Mesothelial cell of epicardium (in vitro differentiated cells): Measurements from ENCODE around the gene NDUFB2. TPM values are rescaled to one million over a fixed set of nuclear protein-coding genes. Genes with fewer than 3 reads are reported as not detected.

Experiments
- DNase-seq, 2 experiments: peaks; one replicate each; pipeline ENCODE4 v3.0.0; 2021; ENCODE audit warnings: low spot score in 2 of 2; ENCODE audit not compliant: unreplicated experiment in 2 of 2
- H3K27ac Mint-ChIP-seq: 2 replicates; pipeline ENCODE4 v1.8.0; 2021; ENCODE audit warnings: mixed read lengths
- H3K27me3 Mint-ChIP-seq: 2 replicates; pipeline ENCODE4 v1.8.0; 2021; ENCODE audit warnings: low read depth, mixed read lengths
- H3K36me3 Mint-ChIP-seq: 2 replicates; pipeline ENCODE4 v1.8.0; 2021; ENCODE audit warnings: mixed read lengths
- H3K4me1 Mint-ChIP-seq: 2 replicates; pipeline ENCODE4 v1.8.0; 2021; ENCODE audit warnings: mixed read lengths
- H3K4me3 Mint-ChIP-seq: 2 replicates; pipeline ENCODE4 v1.8.0; 2021; ENCODE audit warnings: mild to moderate bottlenecking, moderate library complexity, mixed read lengths
- H3K9me3 Mint-ChIP-seq: 2 replicates; pipeline ENCODE4 v1.8.0; 2021; ENCODE audit warnings: mixed read lengths
- total RNA-seq: library from RNA; stranded (reverse); gene quantifications from 3 replicates; pipeline ENCODE4 v1.2.1, GENCODE V29; 2021
- TF ChIP-seq, protein P1 (sequence below): fragments of 200-600 bp; sonication (generic); IDR thresholded peaks from one replicate; pipeline ENCODE4 v1.5.0; 2021; ENCODE audit warnings: antibody characterized with exemption; ENCODE audit not compliant: unreplicated experiment

Gene NDUFB2
- total RNA-seq, 1 donor from 2014 or later: 115 TPM

DNA sequence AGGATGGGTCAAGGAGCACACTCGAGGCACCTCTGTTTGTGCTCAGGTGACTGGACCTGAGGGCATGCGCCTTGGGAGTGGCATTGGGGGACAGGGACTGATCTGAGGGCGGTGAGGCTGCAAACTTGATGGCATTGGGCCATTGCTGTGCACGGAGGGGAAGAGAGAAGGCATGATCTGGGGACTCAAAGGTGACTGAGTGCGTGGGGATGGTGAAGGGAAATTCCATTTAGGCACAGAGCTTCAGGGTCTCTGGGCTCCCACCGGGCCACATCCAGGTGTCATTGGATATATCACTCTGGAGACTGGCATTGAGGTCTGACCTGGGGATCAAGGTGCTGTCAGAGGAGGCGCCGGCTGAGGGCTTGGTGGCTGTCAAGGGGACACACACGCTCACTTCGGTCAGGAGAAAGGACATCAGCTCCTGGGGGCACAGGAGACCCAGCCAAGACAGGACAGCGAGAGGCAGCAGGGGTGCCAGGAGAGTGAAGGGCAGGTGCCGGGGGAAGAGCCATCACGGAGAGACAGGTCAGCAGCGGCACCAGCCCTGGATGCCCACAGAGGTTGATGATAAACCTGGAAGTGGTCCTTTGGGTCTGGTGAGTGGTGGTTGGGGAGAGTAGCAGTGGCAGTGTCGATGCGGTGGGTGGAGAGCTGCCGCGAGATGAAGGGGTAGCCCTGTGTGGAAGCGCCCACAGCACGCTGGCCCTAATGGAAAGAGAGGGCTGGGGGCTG lies 18.3 kb upstream of the NDUFB2 start:
- Mint-ChIP-seq H3K4me1 (peaks cover 23% of the 10 kb centered on the region), H3K27me3 (no peaks in the 10 kb centered on the region), H3K4me3 (no peak overlapping the region), H3K36me3 (peaks cover 38% of the 10 kb centered on the region), H3K27ac (no peak overlapping the region), H3K9me3 (no peaks in the 10 kb centered on the region)
- TF ChIP-seq, protein P1, sequence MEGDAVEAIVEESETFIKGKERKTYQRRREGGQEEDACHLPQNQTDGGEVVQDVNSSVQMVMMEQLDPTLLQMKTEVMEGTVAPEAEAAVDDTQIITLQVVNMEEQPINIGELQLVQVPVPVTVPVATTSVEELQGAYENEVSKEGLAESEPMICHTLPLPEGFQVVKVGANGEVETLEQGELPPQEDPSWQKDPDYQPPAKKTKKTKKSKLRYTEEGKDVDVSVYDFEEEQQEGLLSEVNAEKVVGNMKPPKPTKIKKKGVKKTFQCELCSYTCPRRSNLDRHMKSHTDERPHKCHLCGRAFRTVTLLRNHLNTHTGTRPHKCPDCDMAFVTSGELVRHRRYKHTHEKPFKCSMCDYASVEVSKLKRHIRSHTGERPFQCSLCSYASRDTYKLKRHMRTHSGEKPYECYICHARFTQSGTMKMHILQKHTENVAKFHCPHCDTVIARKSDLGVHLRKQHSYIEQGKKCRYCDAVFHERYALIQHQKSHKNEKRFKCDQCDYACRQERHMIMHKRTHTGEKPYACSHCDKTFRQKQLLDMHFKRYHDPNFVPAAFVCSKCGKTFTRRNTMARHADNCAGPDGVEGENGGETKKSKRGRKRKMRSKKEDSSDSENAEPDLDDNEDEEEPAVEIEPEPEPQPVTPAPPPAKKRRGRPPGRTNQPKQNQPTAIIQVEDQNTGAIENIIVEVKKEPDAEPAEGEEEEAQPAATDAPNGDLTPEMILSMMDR: no peak
- DNase-seq: no peak

DNA sequence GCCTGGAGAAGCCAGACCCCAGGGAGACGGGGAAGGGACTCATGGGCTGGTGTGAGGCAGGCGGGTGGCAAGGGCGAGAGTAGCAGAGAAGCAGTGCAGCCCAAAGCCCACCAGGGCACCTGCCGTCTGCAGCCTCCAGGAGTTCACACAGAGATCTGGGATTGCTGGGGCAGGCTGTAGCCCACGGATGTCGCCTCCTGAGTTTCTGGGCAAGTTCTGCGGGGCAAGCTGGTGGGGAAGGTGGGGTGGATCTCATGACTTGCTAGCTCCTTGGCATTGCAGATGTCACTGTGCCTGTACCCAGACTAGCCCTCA lies 17.7 kb upstream of the NDUFB2 start:
- Mint-ChIP-seq H3K36me3 (peaks cover 38% of the 10 kb centered on the region), H3K9me3 (no peaks in the 10 kb centered on the region), H3K27ac (no peak overlapping the region), H3K4me3 (no peak overlapping the region), H3K4me1 (peaks cover 20% of the 10 kb centered on the region), H3K27me3 (no peaks in the 10 kb centered on the region)
- TF ChIP-seq, protein P1: no peak
- no peak for DNase-seq

DNA sequence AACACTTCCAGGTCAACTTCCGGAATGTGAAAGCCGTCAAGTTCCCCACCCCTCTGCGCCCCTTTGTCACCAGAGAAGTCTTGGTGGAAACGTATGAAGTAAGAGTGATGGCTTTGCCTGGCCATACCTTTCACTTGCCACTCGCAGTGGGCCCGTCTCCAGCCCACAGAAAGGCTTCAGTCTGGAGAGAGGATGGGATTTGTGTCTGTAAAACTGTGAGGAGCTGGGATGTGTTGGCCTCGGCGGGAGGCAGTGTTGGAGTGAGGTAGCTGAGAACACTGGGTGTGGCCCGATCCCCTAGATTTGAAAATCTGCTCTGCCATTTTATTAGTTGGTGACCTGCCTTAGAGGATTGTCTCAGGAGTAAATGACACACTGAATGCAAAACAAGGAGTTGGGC lies 17.3 kb upstream of the NDUFB2 start:
- Mint-ChIP-seq H3K27me3 (no peaks in the 10 kb centered on the region), H3K27ac (no peak overlapping the region), H3K4me3 (no peak overlapping the region), H3K9me3 (no peaks in the 10 kb centered on the region), H3K4me1 (peaks cover 15% of the 10 kb centered on the region), H3K36me3 (peaks cover 39% of the 10 kb centered on the region)
- no peak for DNase-seq
- TF ChIP-seq, protein P1: no peak

DNA sequence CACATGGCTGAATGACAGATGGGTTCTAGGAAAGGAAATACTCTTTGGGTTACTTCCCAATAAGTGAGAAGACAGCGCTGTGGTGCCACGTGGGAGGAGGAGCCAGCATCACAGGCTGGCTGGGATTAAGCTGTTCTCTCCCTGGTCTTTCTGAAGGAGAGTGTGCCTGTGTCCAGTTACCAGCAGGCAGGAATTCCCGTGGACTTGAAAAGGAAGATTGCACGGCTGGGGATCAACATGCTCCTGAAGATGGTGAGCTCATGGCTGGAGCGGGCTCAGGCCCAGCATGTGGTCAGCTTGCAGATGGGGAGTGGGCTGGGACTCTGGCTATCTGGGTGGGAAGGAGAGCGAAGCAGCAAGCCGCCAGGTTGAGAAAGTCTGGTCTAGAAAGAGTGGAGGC lies 15.6 kb upstream of the NDUFB2 start:
- no peaks in the 10 kb centered on the region for H3K27me3 Mint-ChIP-seq

DNA sequence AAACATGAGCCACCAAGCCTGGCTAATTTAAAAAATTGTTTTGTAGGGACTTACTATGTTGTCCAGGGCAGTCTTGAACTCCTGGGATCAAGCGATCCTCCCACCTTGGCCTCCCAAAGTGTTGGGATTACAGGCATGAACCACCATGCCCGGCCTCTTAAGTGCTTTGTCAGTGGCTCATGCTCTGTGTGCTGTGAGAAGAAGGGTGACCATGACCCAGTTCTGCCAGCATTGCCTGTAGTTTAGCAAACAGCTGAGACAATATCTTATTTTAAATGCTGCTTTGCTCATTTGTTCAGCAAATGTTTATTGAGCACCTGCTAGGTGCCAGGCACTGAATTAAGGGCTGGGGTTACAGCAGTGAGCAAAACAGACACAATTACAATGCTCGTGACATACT lies 14.7 kb upstream of the NDUFB2 start:
- no peaks in the 10 kb centered on the region for H3K27me3 Mint-ChIP-seq
- peaks cover 50% of the 10 kb centered on the region for H3K36me3 Mint-ChIP-seq
- DNase-seq: no peak
- no peak overlapping the region for H3K27ac Mint-ChIP-seq
- TF ChIP-seq, protein P1: no peak
- H3K9me3 Mint-ChIP-seq: no peaks in the 10 kb centered on the region
- no peaks in the 10 kb centered on the region for H3K4me1 Mint-ChIP-seq
- H3K4me3 Mint-ChIP-seq: no peak overlapping the region

More for the DNA sequence above, 15.6 kb upstream of the NDUFB2 start:
- no peak overlapping the region for H3K27ac Mint-ChIP-seq
- H3K36me3 Mint-ChIP-seq: peaks cover 48% of the 10 kb centered on the region
- DNase-seq: no peak
- TF ChIP-seq, protein P1: no peak
- H3K4me1 Mint-ChIP-seq: no peaks in the 10 kb centered on the region
- H3K9me3 Mint-ChIP-seq: no peaks in the 10 kb centered on the region
- H3K4me3 Mint-ChIP-seq: no peak overlapping the region
